Left lung (tissue), 10 donors: ENCODE data around the gene EPHA4. TPM values are rescaled to one million over a fixed set of nuclear protein-coding genes. Genes with fewer than 3 reads are reported as not detected.

ENCODE experiments used
- ATAC-seq: fragments of 200-7000 bp; cut with Tn5 transposase; one replicate; pipeline ENCODE4 v1.9.1; 2020; ENCODE audit warnings: moderate library complexity
- DNase-seq, 4 donors: peaks; one replicate each; pipeline ENCODE4 v3.0.0-alpha.2; 2013 to 2020
- H3K27ac ChIP-seq, 2 donors: fragments of 200-600 bp; sonication (generic) in 1 of 2; one replicate each; pipeline versions ENCODE4 v1.5.0 to v1.8.0; 2020 to 2021
- H3K27me3 ChIP-seq, 2 donors: fragments of 200-600 bp; sonication (generic) in 1 of 2; one replicate each; pipeline versions ENCODE4 v1.5.0 to v1.8.0; 2020 to 2021
- H3K36me3 ChIP-seq, 2 donors: fragments of 200-600 bp; sonication (generic) in 1 of 2; one replicate each; pipeline versions ENCODE4 v1.5.0 to v1.8.0; 2020 to 2021
- H3K4me1 ChIP-seq, 2 donors: fragments of 200-600 bp; one replicate each; pipeline ENCODE4 v1.8.0; 2021
- H3K4me3 ChIP-seq, 2 donors: fragments of 200-600 bp; sonication (generic) in 1 of 2; one replicate each; pipeline versions ENCODE4 v1.5.0 to v1.8.0; 2020 to 2021; ENCODE audit warnings: mild to moderate bottlenecking in 1 of 2
- H3K9me3 ChIP-seq, 2 donors: fragments of 200-600 bp; sonication (generic) in 1 of 2; one replicate each; pipeline versions ENCODE4 v1.5.0 to v1.8.0; 2020 to 2021
- CTCF ChIP-seq, 2 donors: fragments of 200-600 bp; sonication (generic) in 1 of 2; IDR thresholded peaks; one replicate each; pipeline versions ENCODE4 v1.5.0 to v1.8.0; 2021; ENCODE audit warnings: antibody characterized with exemption in 2 of 2
- intact Hi-C, 2 donors: fragments of 100-400 bp; cut with DNase I; formaldehyde crosslinking; loops; one replicate each; pipeline versions ENCODE4 v1.11.2 to v1.14.2; 2022
- polyA plus RNA-seq, 6 donors: library from polyadenylated mRNA; unstranded; fragments of 120-200 nt; gene quantifications; one replicate each; pipeline ENCODE4 v1.2.1, GENCODE V29; 2013; ENCODE audit not compliant: insufficient read length in 6 of 6
- total RNA-seq, 2 donors: library from RNA; stranded (reverse); fragmentation: NEBNext Ultra II Directional; extraction: Animal tissue kit (Norgen Biotek cat#: 25700); gene quantifications; one replicate each; pipeline ENCODE4 v1.2.1, GENCODE V29; 2021
- donor health status: DM: no; HTN: yes; CAD: no.
- donor health status: DM: no; HTN: no; CAD: no.

The EPHA4 gene
- total and polyA plus RNA-seq, 8 donors = 17.7 to 41.0 (median 24.8) TPM

- ATAC-seq = no peak
- H3K4me3 ChIP-seq = no peak overlapping the region
- no peaks in the 10 kb centered on the region for H3K36me3 ChIP-seq
- TF ChIP-seq CTCF (IDR thresholded peaks at IDR 0.05) = no peak
- no peaks in the 10 kb centered on the region for H3K27me3 ChIP-seq
- intact Hi-C loops = no loop called here
- no peak overlapping the region for H3K27ac ChIP-seq
- H3K4me1 ChIP-seq = no peaks in the 10 kb centered on the region
- no peak for DNase-seq
- H3K9me3 ChIP-seq = no peaks in the 10 kb centered on the region
Observed at GRCh38 chr2:221486106-221486505, 86.0 kb downstream of the EPHA4 start.

DNA sequence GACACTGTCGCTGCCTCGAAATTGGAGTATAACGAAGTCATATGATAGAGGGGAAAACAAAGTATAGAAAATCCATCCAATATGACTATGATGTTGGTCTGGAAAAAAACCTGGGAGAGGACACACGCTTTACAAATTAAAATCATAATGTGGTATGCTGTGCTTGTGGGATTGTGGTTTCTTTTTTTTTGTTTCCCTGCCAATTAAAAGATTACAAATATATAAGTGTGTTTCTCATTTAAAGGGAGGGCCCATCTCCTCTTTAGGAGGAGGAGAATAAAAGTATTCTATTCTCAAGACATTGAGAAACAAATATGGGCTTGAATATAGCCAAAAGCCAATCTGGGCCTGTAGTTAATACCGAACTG lies 86.6 kb downstream of the EPHA4 start:
- intact Hi-C loops = no loop called here
- Histone ChIP-seq H3K36me3 (no peaks in the 10 kb centered on the region), H3K9me3 (no peaks in the 10 kb centered on the region), H3K27ac (no peak overlapping the region), H3K4me3 (no peak overlapping the region), H3K4me1 (no peaks in the 10 kb centered on the region), H3K27me3 (no peaks in the 10 kb centered on the region)
- no peak for TF ChIP-seq CTCF (IDR thresholded peaks at IDR 0.05)
- DNase-seq (no peak), ATAC-seq (no peak)

GRCh38 chr2:221484761-221485502 lies 87.2 kb downstream of the EPHA4 start:
- no peaks in the 10 kb centered on the region for H3K27me3 ChIP-seq
- intact Hi-C loops = no loop called here
- no peak overlapping the region for H3K27ac ChIP-seq
- H3K4me3 ChIP-seq = no peak overlapping the region
- no peak for TF ChIP-seq CTCF (IDR thresholded peaks at IDR 0.05)
- no peaks in the 10 kb centered on the region for H3K36me3 ChIP-seq
- no peak for DNase-seq
- H3K4me1 ChIP-seq = no peaks in the 10 kb centered on the region
- ATAC-seq = no peak
- no peaks in the 10 kb centered on the region for H3K9me3 ChIP-seq

GRCh38 chr2:221482666-221483455 lies 89.2 kb downstream of the EPHA4 start:
- no peaks in the 10 kb centered on the region for H3K4me1 ChIP-seq
- H3K27ac ChIP-seq = no peak overlapping the region
- ATAC-seq (no peak), DNase-seq (peak in 2 of 4 donors; percentile 7 to 27)
- no peaks in the 10 kb centered on the region for H3K9me3 ChIP-seq
- no peak overlapping the region for H3K4me3 ChIP-seq
- no peaks in the 10 kb centered on the region for H3K36me3 ChIP-seq
- H3K27me3 ChIP-seq = no peaks in the 10 kb centered on the region
- no peak for TF ChIP-seq CTCF (IDR thresholded peaks at IDR 0.05)
- intact Hi-C loops = no loop called here

- Histone ChIP-seq H3K4me1 (no peaks in the 10 kb centered on the region), H3K27me3 (no peaks in the 10 kb centered on the region), H3K27ac (no peak overlapping the region), H3K36me3 (no peaks in the 10 kb centered on the region), H3K4me3 (no peak overlapping the region), H3K9me3 (no peaks in the 10 kb centered on the region)
- DNase-seq (no peak), ATAC-seq (no peak)
- no peak for TF ChIP-seq CTCF (IDR thresholded peaks at IDR 0.05)
- intact Hi-C loops = no loop called here
Observed at GRCh38 chr2:221480821-221481220, 91.3 kb downstream of the EPHA4 start.
